ENCODE results near the gene GHRH.

- TF ChIP-seq POLR2A (IDR thresholded peaks at IDR 0.05) (no peak), CTCF (IDR thresholded peaks at IDR 0.05) (no peak)
These were observed 27.4 kb downstream of the GHRH start for GRCh38 chr20:37234254-37234581.
